ENCODE data around the gene RNF14. TPM values are rescaled to one million over a fixed set of nuclear protein-coding genes. Genes with fewer than 3 reads are reported as not detected.
"Not testable (repeated sequence)": the region's sequence is repeated elsewhere in the genome, so short reads cannot be mapped to it uniquely, and the experiment has no call there.

The RNF14 gene
- total RNA-seq, 2 experiments from 2014 or later: 23.8 to 28.2 TPM

- no peak for DNase-seq
- CTCF ChIA-PET: no interaction called here
- H3K4me1 Mint-ChIP-seq: peaks cover 10% of the 10 kb centered on the region
- no peaks in the 10 kb centered on the region for H3K9me3 Mint-ChIP-seq (ENCODE audit: low read depth)
- no peak overlapping the region for H3K27ac Mint-ChIP-seq
- no peaks in the 10 kb centered on the region for H3K36me3 Mint-ChIP-seq
- no peak overlapping the region for H3K4me3 Mint-ChIP-seq
- no peaks in the 10 kb centered on the region for H3K27me3 Mint-ChIP-seq
- no peak for ATAC-seq
These were observed 68.0 kb downstream of the RNF14 start for GRCh38 chr5:142036918-142037317.

DNA sequence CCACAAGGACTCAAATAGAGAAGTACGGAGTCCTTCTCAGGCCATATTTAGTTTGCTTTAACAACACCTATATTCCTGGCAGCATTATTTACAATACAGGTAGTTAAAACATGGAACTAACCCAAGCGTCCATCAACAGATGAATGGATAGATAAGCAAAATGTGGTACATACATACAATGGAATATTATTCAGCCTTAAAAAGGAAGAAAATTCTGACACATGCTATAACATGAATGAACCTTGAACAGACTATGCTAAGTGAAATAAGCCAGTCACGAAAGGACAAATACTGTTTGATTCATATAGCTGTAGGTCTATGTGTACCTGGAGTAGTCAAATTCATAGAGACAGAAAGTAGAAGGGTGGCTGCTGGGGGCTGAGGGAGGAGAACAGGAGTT is 68.7 kb downstream of the RNF14 start:
- H3K27me3 Mint-ChIP-seq; H3K27ac Mint-ChIP-seq; DNase-seq; H3K36me3 Mint-ChIP-seq; H3K4me3 Mint-ChIP-seq; H3K9me3 Mint-ChIP-seq (ENCODE audit: low read depth); CTCF ChIA-PET; ATAC-seq: not testable (repeated sequence)
- peaks cover 10% of the 10 kb centered on the region for H3K4me1 Mint-ChIP-seq

- peaks cover 10% of the 10 kb centered on the region for H3K4me1 Mint-ChIP-seq
- no peak overlapping the region for H3K4me3 Mint-ChIP-seq
- H3K27me3 Mint-ChIP-seq: no peaks in the 10 kb centered on the region
- no peaks in the 10 kb centered on the region for H3K9me3 Mint-ChIP-seq (ENCODE audit: low read depth)
- CTCF ChIA-PET: no interaction called here
- no peak for DNase-seq
- ATAC-seq: no peak
- no peaks in the 10 kb centered on the region for H3K36me3 Mint-ChIP-seq
- H3K27ac Mint-ChIP-seq: no peak overlapping the region
These were observed 69.8 kb downstream of the RNF14 start for GRCh38 chr5:142038735-142039134.

Other genes with a start within 250 kb of the RNF14 start
- gene PCDH1, start 90.7 kb upstream of the RNF14 start, total RNA-seq: not detected
- 10 to 100 TPM; 65.4 to 68.7 TPM for gene DELE1, start 45.2 kb upstream of the RNF14 start, total RNA-seq
- under 1 TPM; 0.12 to 0.19 TPM for gene PCDH12, start 10.9 kb upstream of the RNF14 start, total RNA-seq
- 10 to 100 TPM in 1 of 2 experiments, 1 to 10 TPM in 1; 7.7 to 10.0 TPM for gene GNPDA1, start 43.9 kb downstream of the RNF14 start, total RNA-seq
- gene NDFIP1, start 139.7 kb downstream of the RNF14 start, total RNA-seq: 10 to 100 TPM; 28.5 to 31.7 TPM